ENCODE measurements around the gene ZCCHC2.

The ZCCHC2 gene

GRCh38 chr18:62522504-62523254 is at the start of gene ZCCHC2:
ZCCHC2 (plus strand) TSS chr18:62523025; CDS start chr18:62523425, 400 bp downstream.
- peak; percentile 98 for DNase-seq (ENCODE audit: low spot score)

GRCh38 chr18:62479574-62479973 is 43.3 kb upstream of the ZCCHC2 start:
- DNase-seq (ENCODE audit: low spot score) = no peak

GRCh38 chr18:62480927-62481326 is 41.9 kb upstream of the ZCCHC2 start:
- DNase-seq (ENCODE audit: low spot score) = no peak

GRCh38 chr18:62484941-62485340 is 37.9 kb upstream of the ZCCHC2 start:
- DNase-seq (ENCODE audit: low spot score) = no peak

GRCh38 chr18:62485684-62486083 is 37.1 kb upstream of the ZCCHC2 start:
- DNase-seq (ENCODE audit: low spot score) = peak; percentile 22

GRCh38 chr18:62486290-62486964 is 36.4 kb upstream of the ZCCHC2 start:
- no peak for DNase-seq (ENCODE audit: low spot score)

- DNase-seq (ENCODE audit: low spot score) = no peak
Observed at GRCh38 chr18:62487161-62487560, 35.7 kb upstream of the ZCCHC2 start.

- DNase-seq (ENCODE audit: low spot score) = no peak
Observed at GRCh38 chr18:62490967-62491695, 31.7 kb upstream of the ZCCHC2 start.

GRCh38 chr18:62493033-62493862 is 29.6 kb upstream of the ZCCHC2 start:
- DNase-seq (ENCODE audit: low spot score) = no peak

GRCh38 chr18:62494764-62495163 is 28.1 kb upstream of the ZCCHC2 start:
- no peak for DNase-seq (ENCODE audit: low spot score)

GRCh38 chr18:62496262-62496661 is 26.6 kb upstream of the ZCCHC2 start:
- DNase-seq (ENCODE audit: low spot score) = no peak

GRCh38 chr18:62497190-62497772 is 25.5 kb upstream of the ZCCHC2 start:
- DNase-seq (ENCODE audit: low spot score) = no peak

GRCh38 chr18:62498616-62499262 is 24.1 kb upstream of the ZCCHC2 start:
- no peak for DNase-seq (ENCODE audit: low spot score)

GRCh38 chr18:62499263-62499650 is 23.6 kb upstream of the ZCCHC2 start:
- DNase-seq (ENCODE audit: low spot score) = no peak

- DNase-seq (ENCODE audit: low spot score) = no peak
Observed at GRCh38 chr18:62500174-62500573, 22.7 kb upstream of the ZCCHC2 start.

- DNase-seq (ENCODE audit: low spot score) = no peak
Observed at GRCh38 chr18:62500966-62501591, 21.7 kb upstream of the ZCCHC2 start.

- peak; percentile 60 for DNase-seq (ENCODE audit: low spot score)
Observed at GRCh38 chr18:62505669-62506494, 16.9 kb upstream of the ZCCHC2 start.

GRCh38 chr18:62506495-62507143 is 16.2 kb upstream of the ZCCHC2 start:
- DNase-seq (ENCODE audit: low spot score) = no peak

GRCh38 chr18:62509779-62510178 is 13.0 kb upstream of the ZCCHC2 start:
- DNase-seq (ENCODE audit: low spot score) = no peak
